ENCODE results near the gene KLF5.

DNA sequence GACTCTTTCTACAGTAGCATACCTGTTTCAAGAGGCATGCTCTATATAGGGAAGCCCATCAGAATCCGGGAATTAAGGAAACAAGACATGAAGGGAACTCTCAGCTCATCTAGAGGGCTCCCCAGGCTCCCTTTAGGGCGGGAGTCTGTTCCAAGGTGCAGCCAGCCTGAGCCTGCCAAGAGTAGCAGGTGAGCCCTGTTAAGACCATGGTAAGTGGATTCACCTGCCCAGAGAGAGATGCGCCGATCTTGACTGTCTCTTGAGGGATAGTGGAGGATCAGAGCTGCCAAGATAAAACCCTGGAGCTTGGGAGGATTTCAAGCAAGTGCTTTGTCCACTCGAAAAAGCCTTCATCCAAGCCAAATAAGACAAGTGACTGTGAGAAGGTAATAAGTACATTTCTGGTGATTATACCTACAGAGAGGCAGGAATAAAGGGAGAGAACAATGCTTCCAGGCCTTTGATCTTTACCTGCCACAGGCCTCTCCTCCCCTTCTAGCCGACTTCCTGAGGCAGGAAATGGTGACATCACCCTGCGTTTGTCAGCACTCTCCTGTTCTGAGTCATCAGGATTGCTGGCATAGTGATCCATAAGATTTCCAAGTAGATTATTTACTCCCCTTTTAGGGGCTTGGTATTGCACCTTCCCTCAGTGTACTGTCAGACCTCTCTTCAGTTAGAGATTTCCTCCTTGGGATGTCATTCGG is 31.5 kb downstream of the KLF5 start:
- TF ChIP-seq, protein P1, sequence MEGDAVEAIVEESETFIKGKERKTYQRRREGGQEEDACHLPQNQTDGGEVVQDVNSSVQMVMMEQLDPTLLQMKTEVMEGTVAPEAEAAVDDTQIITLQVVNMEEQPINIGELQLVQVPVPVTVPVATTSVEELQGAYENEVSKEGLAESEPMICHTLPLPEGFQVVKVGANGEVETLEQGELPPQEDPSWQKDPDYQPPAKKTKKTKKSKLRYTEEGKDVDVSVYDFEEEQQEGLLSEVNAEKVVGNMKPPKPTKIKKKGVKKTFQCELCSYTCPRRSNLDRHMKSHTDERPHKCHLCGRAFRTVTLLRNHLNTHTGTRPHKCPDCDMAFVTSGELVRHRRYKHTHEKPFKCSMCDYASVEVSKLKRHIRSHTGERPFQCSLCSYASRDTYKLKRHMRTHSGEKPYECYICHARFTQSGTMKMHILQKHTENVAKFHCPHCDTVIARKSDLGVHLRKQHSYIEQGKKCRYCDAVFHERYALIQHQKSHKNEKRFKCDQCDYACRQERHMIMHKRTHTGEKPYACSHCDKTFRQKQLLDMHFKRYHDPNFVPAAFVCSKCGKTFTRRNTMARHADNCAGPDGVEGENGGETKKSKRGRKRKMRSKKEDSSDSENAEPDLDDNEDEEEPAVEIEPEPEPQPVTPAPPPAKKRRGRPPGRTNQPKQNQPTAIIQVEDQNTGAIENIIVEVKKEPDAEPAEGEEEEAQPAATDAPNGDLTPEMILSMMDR (conservative IDR thresholded peaks at IDR 0.05; ENCODE audit: low read length), result no peak
- no peak for TF ChIP-seq EZH2phosphoT487 (IDR thresholded peaks at IDR 0.05; ENCODE audit: borderline replicate concordance, low read depth, low read length)
